Measurements from ENCODE around the gene NSUN4. TPM values are rescaled to one million over a fixed set of nuclear protein-coding genes. Genes with fewer than 3 reads are reported as not detected.

Gene NSUN4
- total RNA-seq, 1 experiment from 2014 or later, result 33.9 TPM

- Histone ChIP-seq H3F3A (ENCODE audit: insufficient read depth, low read depth) (peaks cover 11% of the 10 kb centered on the region), H3K4me2 (peak overlapping the region; percentile 98), H3K36me3 (ENCODE audit: low read depth) (peaks cover 34% of the 10 kb centered on the region), H3K9me2 (ENCODE audit: insufficient read depth) (no peaks in the 10 kb centered on the region), H3K4me3 (no peak overlapping the region), H3K27me3 (ENCODE audit: insufficient read depth, low read depth) (no peaks in the 10 kb centered on the region), H3K79me2 (ENCODE audit: low read depth) (peaks cover 87% of the 10 kb centered on the region), H2AFZ (no peak overlapping the region), H3K9me3 (ENCODE audit: insufficient read depth, low read depth) (no peaks in the 10 kb centered on the region), H4K20me1 (ENCODE audit: insufficient read depth) (peaks cover 55% of the 10 kb centered on the region), H3K27ac (no peak overlapping the region), H3K4me1 (replicated peaks; ENCODE audit: insufficient read depth) (peaks cover 26% of the 10 kb centered on the region)
- BruUV-seq (replicated peaks), result no TSS peak
- no peak for TF ChIP-seq EZH2 (IDR thresholded peaks at IDR 0.05; ENCODE audit: low read depth)
- TF ChIP-seq CTCF (conservative IDR thresholded peaks at IDR 0.05), result no peak
- intact Hi-C loops (cut with micrococcal nuclease; ENCODE audit: unreplicated experiment), result no loop called here
- CTCF ChIA-PET, result no interaction called here
- POLR2A ChIA-PET (ENCODE audit: unreplicated experiment), result no interaction called here
- DNase-seq, result no peak
Measured at GRCh38 chr1:46306159-46306530, 34.5 kb upstream of the NSUN4 start.

- H3K9me2 ChIP-seq (ENCODE audit: insufficient read depth), result no peaks in the 10 kb centered on the region
- H3K79me2 ChIP-seq (ENCODE audit: low read depth), result peaks cover 57% of the 10 kb centered on the region
- H3K27me3 ChIP-seq (ENCODE audit: insufficient read depth, low read depth), result no peaks in the 10 kb centered on the region
- no peak for DNase-seq
- no peak overlapping the region for H2AFZ ChIP-seq
- intact Hi-C loops (cut with micrococcal nuclease; ENCODE audit: unreplicated experiment), result no loop called here
- H3K4me2 ChIP-seq, result no peak overlapping the region
- no peak overlapping the region for H3K27ac ChIP-seq
- peaks cover 22% of the 10 kb centered on the region for H3K4me1 ChIP-seq (replicated peaks; ENCODE audit: insufficient read depth)
- ChIA-PET CTCF (no interaction called here), POLR2A (ENCODE audit: unreplicated experiment) (no interaction called here)
- H4K20me1 ChIP-seq (ENCODE audit: insufficient read depth), result peaks cover 54% of the 10 kb centered on the region
- no peak overlapping the region for H3K4me3 ChIP-seq
- no peaks in the 10 kb centered on the region for H3K9me3 ChIP-seq (ENCODE audit: insufficient read depth, low read depth)
- no TSS peak for BruUV-seq (replicated peaks)
- TF ChIP-seq CTCF (conservative IDR thresholded peaks at IDR 0.05) (no peak), EZH2 (IDR thresholded peaks at IDR 0.05; ENCODE audit: low read depth) (no peak)
- H3K36me3 ChIP-seq (ENCODE audit: low read depth), result peaks cover 57% of the 10 kb centered on the region
- peaks cover 34% of the 10 kb centered on the region for H3F3A ChIP-seq (ENCODE audit: insufficient read depth, low read depth)
Measured at GRCh38 chr1:46309401-46310159, 31.0 kb upstream of the NSUN4 start.

GRCh38 chr1:46310321-46310720, 30.3 kb upstream of the NSUN4 start:
- Histone ChIP-seq H3K36me3 (ENCODE audit: low read depth) (peaks cover 57% of the 10 kb centered on the region), H3K9me3 (ENCODE audit: insufficient read depth, low read depth) (no peaks in the 10 kb centered on the region), H3K4me1 (replicated peaks; ENCODE audit: insufficient read depth) (peaks cover 21% of the 10 kb centered on the region), H3K4me3 (no peak overlapping the region), H3K9me2 (ENCODE audit: insufficient read depth) (no peaks in the 10 kb centered on the region), H3K4me2 (no peak overlapping the region), H3F3A (ENCODE audit: insufficient read depth, low read depth) (peaks cover 41% of the 10 kb centered on the region), H3K27ac (no peak overlapping the region), H4K20me1 (ENCODE audit: insufficient read depth) (peaks cover 48% of the 10 kb centered on the region), H3K79me2 (ENCODE audit: low read depth) (peaks cover 50% of the 10 kb centered on the region), H3K27me3 (ENCODE audit: insufficient read depth, low read depth) (no peaks in the 10 kb centered on the region), H2AFZ (no peak overlapping the region)
- BruUV-seq (replicated peaks), result no TSS peak
- ChIA-PET CTCF (no interaction called here), POLR2A (ENCODE audit: unreplicated experiment) (no interaction called here)
- DNase-seq, result no peak
- intact Hi-C loops (cut with micrococcal nuclease; ENCODE audit: unreplicated experiment), result no loop called here
- TF ChIP-seq EZH2 (IDR thresholded peaks at IDR 0.05; ENCODE audit: low read depth), result no peak
- TF ChIP-seq CTCF (conservative IDR thresholded peaks at IDR 0.05), result no peak
